ENCODE measurements around the gene RYR1. TPM values are rescaled to one million over a fixed set of nuclear protein-coding genes. Genes with fewer than 3 reads are reported as not detected.
"Not testable (repeated sequence)": the region's sequence is repeated elsewhere in the genome, so short reads cannot be mapped to it uniquely, and the experiment has no call there.

RYR1 gene
- total RNA-seq, 2 experiments from 2014 or later, result 0.95 to 1.4 TPM

GRCh38 chr19:38394488-38394887 is 39.0 kb upstream of the RYR1 start:
- ChIA-PET CTCF (interaction anchor here (0.5 to 2.4 kb wide), 3 partner anchors 8 to 21 kb away, joined by 4 to 7 read pairs (median 5); partner anchors contain the start of genes FAM98C and PSMD8), POLR2A (interaction anchor here (1.2 kb wide), 1 partner anchor 20 kb away, joined by 5 read pairs; the partner anchor contains the start of gene PSMD8)

- ChIA-PET POLR2A (interaction anchor here (0.6 kb wide), 1 partner anchor 226 kb away, joined by 3 read pairs; no protein-coding TSS in a partner anchor), CTCF (interaction anchor here (0.5 to 2.4 kb wide), 5 partner anchors 8 to 1078 kb away, joined by 3 to 7 read pairs (median 4); partner anchors contain the start of genes MRPS12, PSMD8 and SARS2)
Measured at GRCh38 chr19:38395381-38396114, 37.9 kb upstream of the RYR1 start.

- ChIA-PET POLR2A (no interaction called here), CTCF (interaction anchor here (0.5 kb wide), 1 partner anchor 236 kb away, joined by 3 read pairs; no protein-coding TSS in a partner anchor)
Measured at GRCh38 chr19:38399081-38399480, 34.4 kb upstream of the RYR1 start.

GRCh38 chr19:38399537-38399936 is 34.0 kb upstream of the RYR1 start:
- CTCF ChIA-PET, result interaction anchor here (0.5 to 1.5 kb wide), 2 partner anchors 12 to 235 kb away, joined by 3 to 4 read pairs; partner anchors contain the start of gene GGN
- POLR2A ChIA-PET, result no interaction called here

- ChIA-PET POLR2A (no interaction called here), CTCF (interaction anchor here (1.5 kb wide), 1 partner anchor 13 kb away, joined by 4 read pairs; the partner anchor contains the start of gene GGN)
Measured at GRCh38 chr19:38400361-38400760, 33.1 kb upstream of the RYR1 start.

- CTCF ChIA-PET, result interaction anchor here (1.5 kb wide), 1 partner anchor 13 kb away, joined by 4 read pairs; the partner anchor contains the start of gene GGN
- POLR2A ChIA-PET, result no interaction called here
Measured at GRCh38 chr19:38401148-38401547, 32.3 kb upstream of the RYR1 start.

- CTCF ChIA-PET, result interaction anchor here (0.6 to 2.0 kb wide), 29 partner anchors 8 to 530 kb away, joined by 3 to 25 read pairs (median 4); partner anchors contain the start of genes EIF3K, GGN, MAP4K1 and MRPS12
Measured at GRCh38 chr19:38402623-38402966, 30.9 kb upstream of the RYR1 start.

GRCh38 chr19:38402967-38403674 is 30.4 kb upstream of the RYR1 start, which contains the start of gene FAM98C:
TSS of gene FAM98C (plus strand) at chr19:38403093. CDS start at chr19:38403154, 61 bp downstream.
- POLR2A ChIA-PET, result interaction anchor here (0.5 to 2.3 kb wide), 10 partner anchors 12 to 331 kb away, joined by 3 to 7 read pairs (median 4); partner anchors contain the start of genes GGN, PSMD8, RASGRP4 and SPRED3
- CTCF ChIA-PET, result interaction anchor here (0.6 to 2.0 kb wide), 34 partner anchors 9 to 533 kb away, joined by 3 to 25 read pairs (median 4); partner anchors contain the start of genes EIF3K, GGN, MAP4K1 and MRPS12

More at GRCh38 chr19:38402623-38402966, 30.9 kb upstream of the RYR1 start:
- POLR2A ChIA-PET, result interaction anchor here (0.6 to 2.3 kb wide), 7 partner anchors 12 to 75 kb away, joined by 3 to 5 read pairs (median 3); partner anchors contain the start of genes GGN, PSMD8, RASGRP4 and SPRED3

GRCh38 chr19:38404858-38405257 is 28.6 kb upstream of the RYR1 start:
- ChIA-PET POLR2A (no interaction called here), CTCF (interaction anchor here (1.4 kb wide), 1 partner anchor 229 kb away, joined by 5 read pairs; no protein-coding TSS in a partner anchor)

GRCh38 chr19:38405276-38405675 is 28.2 kb upstream of the RYR1 start:
- ChIA-PET POLR2A (no interaction called here), CTCF (interaction anchor here (1.4 kb wide), 1 partner anchor 229 kb away, joined by 5 read pairs; no protein-coding TSS in a partner anchor)

GRCh38 chr19:38409631-38410133 is 23.8 kb upstream of the RYR1 start:
- POLR2A ChIA-PET, result no interaction called here
- CTCF ChIA-PET, result no interaction called here

GRCh38 chr19:38410407-38410806 is 23.1 kb upstream of the RYR1 start:
- CTCF ChIA-PET, result interaction anchor here (0.7 kb wide), 1 partner anchor 259 kb away, joined by 4 read pairs; no protein-coding TSS in a partner anchor
- POLR2A ChIA-PET, result interaction anchor here (0.7 kb wide), 1 partner anchor 33 kb away, joined by 4 read pairs; no protein-coding TSS in a partner anchor

GRCh38 chr19:38411041-38411712 is 22.3 kb upstream of the RYR1 start:
- ChIA-PET POLR2A (no interaction called here), CTCF (no interaction called here)

GRCh38 chr19:38411898-38412297 is 21.6 kb upstream of the RYR1 start:
- CTCF ChIA-PET, POLR2A ChIA-PET: not testable (repeated sequence)

- ChIA-PET CTCF (interaction anchor here (0.5 kb wide), 1 partner anchor 546 kb away, joined by 4 read pairs; no protein-coding TSS in a partner anchor), POLR2A (no interaction called here)
Measured at GRCh38 chr19:38412491-38412890, 21.0 kb upstream of the RYR1 start.

- CTCF ChIA-PET, result interaction anchor here (0.5 to 0.6 kb wide), 2 partner anchors 79 to 546 kb away, joined by 4 read pairs; no protein-coding TSS in a partner anchor
- POLR2A ChIA-PET, result no interaction called here
Measured at GRCh38 chr19:38412961-38413360, 20.5 kb upstream of the RYR1 start.

GRCh38 chr19:38413416-38413815 is 20.1 kb upstream of the RYR1 start:
- POLR2A ChIA-PET, result no interaction called here
- CTCF ChIA-PET, result interaction anchor here (0.6 kb wide), 1 partner anchor 78 kb away, joined by 4 read pairs; no protein-coding TSS in a partner anchor

GRCh38 chr19:38417146-38417543 is 16.3 kb upstream of the RYR1 start:
- CTCF ChIA-PET, result interaction anchor here (0.5 kb wide), 1 partner anchor 156 kb away, joined by 3 read pairs; no protein-coding TSS in a partner anchor
- POLR2A ChIA-PET, result no interaction called here

All from activated CD8-positive, alpha-beta memory T cell treated with anti-CD3 and anti-CD28 coated beads for 36 hours (primary cell).